BLaER1 (cell line): ENCODE results near the gene TRIP6.
A peak's percentile ranks its signal among the peaks of the same experiment; 100 is the strongest.

Source experiments
- H3K27ac ChIP-seq: shearing (Covaris generic); formaldehyde crosslinking; 2 replicates; pipeline ENCODE4 v1.8.1; 2022
- H3K27me3 ChIP-seq: shearing (Covaris generic); formaldehyde crosslinking; 2 replicates; pipeline ENCODE4 v1.8.1; 2022
- H3K36me3 ChIP-seq: shearing (Covaris generic); formaldehyde crosslinking; 2 replicates; pipeline ENCODE4 v1.8.1; 2022
- H3K4me1 ChIP-seq: shearing (Covaris generic); formaldehyde crosslinking; 2 replicates; pipeline ENCODE4 v1.8.1; 2022
- H3K4me2 ChIP-seq: shearing (Covaris generic); formaldehyde crosslinking; 2 replicates; pipeline ENCODE4 v1.8.1; 2022
- H3K4me3 ChIP-seq: shearing (Covaris generic); formaldehyde crosslinking; 2 replicates; pipeline ENCODE4 v1.8.1; 2022
- H3K9ac ChIP-seq: shearing (Covaris generic); formaldehyde crosslinking; 2 replicates; pipeline ENCODE4 v1.8.1; 2022
- H3K9me3 ChIP-seq: shearing (Covaris generic); formaldehyde crosslinking; 2 replicates; pipeline ENCODE4 v1.8.1; 2022
- H4K20me1 ChIP-seq: shearing (Covaris generic); formaldehyde crosslinking; 2 replicates; pipeline ENCODE4 v1.8.1; 2022
- Cebpa-rat ChIP-seq: shearing (Covaris generic); IDR thresholded peaks from 2 replicates; pipeline ENCODE4 v1.8.1; 2022

TRIP6 gene

GRCh38 chr7:100873599-100874299 is 6.6 kb downstream of the TRIP6 start:
- H3K27ac ChIP-seq: peak overlapping the region; percentile 97
- H3K36me3 ChIP-seq: peaks cover 78% of the 10 kb centered on the region
- peaks cover 46% of the 10 kb centered on the region for H3K4me1 ChIP-seq
- no peak overlapping the region for H3K9ac ChIP-seq
- H3K9me3 ChIP-seq: no peaks in the 10 kb centered on the region
- H4K20me1 ChIP-seq: peaks cover 36% of the 10 kb centered on the region
- no peaks in the 10 kb centered on the region for H3K27me3 ChIP-seq
- peak overlapping the region; percentile 78 for H3K4me2 ChIP-seq
- TF ChIP-seq Cebpa-rat: no peak
- no peak overlapping the region for H3K4me3 ChIP-seq

GRCh38 chr7:100874300-100874576 is 7.1 kb downstream of the TRIP6 start:
- no peaks in the 10 kb centered on the region for H3K27me3 ChIP-seq
- H3K9me3 ChIP-seq: no peaks in the 10 kb centered on the region
- H4K20me1 ChIP-seq: peaks cover 41% of the 10 kb centered on the region
- H3K9ac ChIP-seq: peak overlapping the region; percentile 98
- peak overlapping the region; percentile 95 for H3K4me3 ChIP-seq
- peaks cover 46% of the 10 kb centered on the region for H3K4me1 ChIP-seq
- H3K27ac ChIP-seq: peak overlapping the region; percentile 97
- peaks cover 80% of the 10 kb centered on the region for H3K36me3 ChIP-seq
- peak overlapping the region; percentile 78 for H3K4me2 ChIP-seq
- no peak for TF ChIP-seq Cebpa-rat

GRCh38 chr7:100874577-100875355 is 7.6 kb downstream of the TRIP6 start, which contains the start of gene SRRT:
SRRT (plus strand) TSS chr7:100875103; CDS start chr7:100875591, 488 bp downstream.
- H3K27ac ChIP-seq: peak within 1 kb of the TSS; percentile 97
- peak within 1 kb of the TSS; percentile 98 for H3K9ac ChIP-seq
- H3K27me3 ChIP-seq: no peaks in the 10 kb centered on the region
- H4K20me1 ChIP-seq: peaks cover 46% of the 10 kb centered on the region
- H3K4me1 ChIP-seq: peaks cover 50% of the 10 kb centered on the region
- no peak for TF ChIP-seq Cebpa-rat
- H3K4me3 ChIP-seq: peak within 1 kb of the TSS; percentile 95
- peak within 1 kb of the TSS; percentile 87 for H3K4me2 ChIP-seq
- H3K9me3 ChIP-seq: no peaks in the 10 kb centered on the region
- H3K36me3 ChIP-seq: peaks cover 86% of the 10 kb centered on the region

- peak overlapping the region; percentile 87 for H3K4me2 ChIP-seq
- H4K20me1 ChIP-seq: peaks cover 52% of the 10 kb centered on the region
- TF ChIP-seq Cebpa-rat: no peak
- H3K27me3 ChIP-seq: no peaks in the 10 kb centered on the region
- no peaks in the 10 kb centered on the region for H3K9me3 ChIP-seq
- H3K27ac ChIP-seq: peak overlapping the region; percentile 97
- peaks cover 87% of the 10 kb centered on the region for H3K36me3 ChIP-seq
- H3K4me1 ChIP-seq: peaks cover 56% of the 10 kb centered on the region
- H3K9ac ChIP-seq: peak overlapping the region; percentile 98
- peak overlapping the region; percentile 95 for H3K4me3 ChIP-seq
Observed at GRCh38 chr7:100875356-100875751, 8.2 kb downstream of the TRIP6 start.

GRCh38 chr7:100878013-100878412 is 10.8 kb downstream of the TRIP6 start:
- Histone ChIP-seq H3K9me3 (no peaks in the 10 kb centered on the region), H3K4me3 (no peak overlapping the region), H3K36me3 (peaks cover 87% of the 10 kb centered on the region), H4K20me1 (peaks cover 79% of the 10 kb centered on the region), H3K9ac (no peak overlapping the region), H3K4me2 (peak overlapping the region; percentile 87), H3K4me1 (peaks cover 72% of the 10 kb centered on the region), H3K27me3 (no peaks in the 10 kb centered on the region), H3K27ac (no peak overlapping the region)
- TF ChIP-seq Cebpa-rat: no peak

- H3K9ac ChIP-seq: peak overlapping the region; percentile 60
- peaks cover 85% of the 10 kb centered on the region for H4K20me1 ChIP-seq
- TF ChIP-seq Cebpa-rat: no peak
Observed at GRCh38 chr7:100878685-100879084, 11.5 kb downstream of the TRIP6 start.

GRCh38 chr7:100879685-100880261 is 12.6 kb downstream of the TRIP6 start:
- Histone ChIP-seq H3K4me2 (peak overlapping the region; percentile 11; the same call in 1 of the 2 replicates), H3K9ac (peak overlapping the region; percentile 2; the same call in 1 of the 2 replicates), H3K36me3 (peaks cover 89% of the 10 kb centered on the region), H3K9me3 (no peaks in the 10 kb centered on the region), H4K20me1 (peaks cover 96% of the 10 kb centered on the region), H3K27me3 (no peaks in the 10 kb centered on the region), H3K27ac (no peak overlapping the region), H3K4me3 (no peak overlapping the region), H3K4me1 (peaks cover 80% of the 10 kb centered on the region)
- no peak for TF ChIP-seq Cebpa-rat

More at GRCh38 chr7:100878685-100879084, 11.5 kb downstream of the TRIP6 start:
- peaks cover 87% of the 10 kb centered on the region for H3K36me3 ChIP-seq
- no peaks in the 10 kb centered on the region for H3K27me3 ChIP-seq
- H3K4me2 ChIP-seq: peak overlapping the region; percentile 87
- H3K27ac ChIP-seq: no peak overlapping the region
- no peak overlapping the region for H3K4me3 ChIP-seq
- H3K4me1 ChIP-seq: peaks cover 79% of the 10 kb centered on the region
- H3K9me3 ChIP-seq: no peaks in the 10 kb centered on the region

- H3K9me3 ChIP-seq: no peaks in the 10 kb centered on the region
- no peaks in the 10 kb centered on the region for H3K27me3 ChIP-seq
- H3K4me1 ChIP-seq: peaks cover 88% of the 10 kb centered on the region
- 0 out of 2 replicates have a peak overlapping the region, but pooled peaks have one; percentile 29 for H3K9ac ChIP-seq
- no peak overlapping the region for H3K4me3 ChIP-seq
- no peak overlapping the region for H3K4me2 ChIP-seq
- H3K36me3 ChIP-seq: peaks cover 98% of the 10 kb centered on the region
- no peak for TF ChIP-seq Cebpa-rat
- no peak overlapping the region for H3K27ac ChIP-seq
- peaks cover 100% of the 10 kb centered on the region for H4K20me1 ChIP-seq
Observed at GRCh38 chr7:100880645-100881044, 13.5 kb downstream of the TRIP6 start.

GRCh38 chr7:100881136-100881535 is 13.9 kb downstream of the TRIP6 start:
- Histone ChIP-seq H3K4me2 (no peak overlapping the region), H3K4me3 (no peak overlapping the region), H4K20me1 (peaks cover 100% of the 10 kb centered on the region), H3K9me3 (no peaks in the 10 kb centered on the region), H3K27me3 (no peaks in the 10 kb centered on the region), H3K27ac (no peak overlapping the region), H3K9ac (peak overlapping the region; percentile 38; the same call in 1 of the 2 replicates), H3K4me1 (peaks cover 90% of the 10 kb centered on the region), H3K36me3 (peaks cover 100% of the 10 kb centered on the region)
- TF ChIP-seq Cebpa-rat: no peak

GRCh38 chr7:100882201-100882600 is 15.0 kb downstream of the TRIP6 start:
- peaks cover 100% of the 10 kb centered on the region for H3K36me3 ChIP-seq
- H4K20me1 ChIP-seq: peaks cover 100% of the 10 kb centered on the region
- H3K4me3 ChIP-seq: no peak overlapping the region
- H3K4me2 ChIP-seq: no peak overlapping the region
- peak overlapping the region; percentile 64; the same call in 1 of the 2 replicates for H3K9ac ChIP-seq
- no peak for TF ChIP-seq Cebpa-rat
- H3K4me1 ChIP-seq: peaks cover 90% of the 10 kb centered on the region
- H3K9me3 ChIP-seq: no peaks in the 10 kb centered on the region
- no peak overlapping the region for H3K27ac ChIP-seq
- no peaks in the 10 kb centered on the region for H3K27me3 ChIP-seq
